WTC11 (cell line): Measurements from ENCODE around the gene GPR149. TPM values are rescaled to one million over a fixed set of nuclear protein-coding genes. Genes with fewer than 3 reads are reported as not detected.

ENCODE experiments used
- ATAC-seq: fragments of 200-7000 bp; cut with Tn5 transposase; 2 replicates; pipeline ENCODE4 v1.10.0; 2021; ENCODE audit warnings: mild to moderate bottlenecking, moderate library complexity
- CTCF ChIA-PET: fragments of 300-600 bp; sonication (Branson Sonifier 250); formaldehyde crosslinking; loops from one replicate; lab custom pipeline; 2021; ENCODE audit warnings: antibody characterized with exemption; lab: Charles Lee
- POLR2A ChIA-PET: fragments of 350-600 bp; sonication (Branson Sonifier 250); formaldehyde crosslinking; loops from one replicate; lab custom pipeline; 2021; ENCODE audit warnings: antibody characterized with exemption; lab: Charles Lee
- DNase-seq: peaks from one replicate; pipeline ENCODE4 v3.0.0; 2021; ENCODE audit warnings: low spot score
- H3K27ac Mint-ChIP-seq: 2 replicates; pipeline ENCODE4 v1.8.0; 2021; ENCODE audit warnings: mixed read lengths
- H3K27me3 Mint-ChIP-seq: 2 replicates; pipeline ENCODE4 v1.8.0; 2021; ENCODE audit warnings: low read depth, mild to moderate bottlenecking, moderate library complexity, mixed read lengths
- H3K36me3 Mint-ChIP-seq: 2 replicates; pipeline ENCODE4 v1.8.0; 2021; ENCODE audit warnings: mixed read lengths
- H3K4me1 Mint-ChIP-seq: 2 replicates; pipeline ENCODE4 v1.8.0; 2022; ENCODE audit warnings: mixed read lengths
- H3K4me3 Mint-ChIP-seq: 2 replicates; pipeline ENCODE4 v1.8.0; 2021; ENCODE audit warnings: mild to moderate bottlenecking, moderate library complexity, mixed read lengths
- H3K9me3 Mint-ChIP-seq: 2 replicates; pipeline ENCODE4 v1.8.0; 2021; ENCODE audit warnings: mixed read lengths
- CBFB ChIP-seq: sonication (generic); formaldehyde crosslinking; IDR thresholded peaks from 2 replicates; pipeline ENCODE4 v1.8.1; 2022; ENCODE audit warnings: mild to moderate bottlenecking, low read depth, missing genetic modification reagents
- CREB1 ChIP-seq: sonication (generic); formaldehyde crosslinking; IDR thresholded peaks from 2 replicates; pipeline ENCODE4 v1.8.0; 2023; ENCODE audit warnings: mild to moderate bottlenecking, missing genetic modification reagents
- ESRRA ChIP-seq: sonication (generic); formaldehyde crosslinking; IDR thresholded peaks from 2 replicates; pipeline ENCODE4 v1.8.1; 2022; ENCODE audit warnings: mild to moderate bottlenecking, missing genetic modification reagents, borderline replicate concordance
- FOXJ3 ChIP-seq: sonication (generic); formaldehyde crosslinking; IDR thresholded peaks from 2 replicates; pipeline ENCODE4 v1.9.0; 2021; ENCODE audit warnings: missing genetic modification reagents, mild to moderate bottlenecking, borderline replicate concordance
- FOXK1 ChIP-seq: sonication (generic); formaldehyde crosslinking; IDR thresholded peaks from 2 replicates; pipeline ENCODE4 v1.8.0; 2022; ENCODE audit warnings: mild to moderate bottlenecking, moderate library complexity, missing genetic modification reagents
- NR1H2 ChIP-seq: sonication (generic); formaldehyde crosslinking; IDR thresholded peaks from 2 replicates; pipeline ENCODE4 v1.9.0; 2021; ENCODE audit warnings: mild to moderate bottlenecking, moderate library complexity, missing genetic modification reagents
- OVOL2 ChIP-seq: fragments of 250-450 bp; sonication (Bioruptor Pico); IDR thresholded peaks from 2 replicates; pipeline ENCODE4 v1.9.0; 2021; ENCODE audit warnings: mild to moderate bottlenecking, borderline replicate concordance
- PRRX2 ChIP-seq: fragments of 250-450 bp; sonication (Bioruptor Pico); IDR thresholded peaks from 2 replicates; pipeline ENCODE4 v1.8.0; 2021; ENCODE audit warnings: mild to moderate bottlenecking
- RORB ChIP-seq: fragments of 250-450 bp; sonication (Bioruptor Pico); IDR thresholded peaks from 2 replicates; pipeline ENCODE4 v1.9.0; 2021; ENCODE audit warnings: mild to moderate bottlenecking
- SMAD4 ChIP-seq: sonication (generic); formaldehyde crosslinking; IDR thresholded peaks from 2 replicates; pipeline ENCODE4 v1.8.0; 2022; ENCODE audit warnings: mild to moderate bottlenecking, missing genetic modification reagents
- SOX15 ChIP-seq: fragments of 250-450 bp; sonication (Bioruptor Pico); IDR thresholded peaks from 2 replicates; pipeline ENCODE4 v1.9.0; 2021; ENCODE audit warnings: mild to moderate bottlenecking
- TEAD1 ChIP-seq: sonication (generic); formaldehyde crosslinking; IDR thresholded peaks from 2 replicates; pipeline ENCODE4 v1.8.0; 2022; ENCODE audit warnings: mild to moderate bottlenecking, missing genetic modification reagents
- TEAD4 ChIP-seq: sonication (generic); formaldehyde crosslinking; IDR thresholded peaks from 2 replicates; pipeline ENCODE4 v1.8.0; 2022; ENCODE audit warnings: mild to moderate bottlenecking, missing genetic modification reagents
- ZBTB21 ChIP-seq: sonication (generic); formaldehyde crosslinking; IDR thresholded peaks from 2 replicates; pipeline ENCODE4 v1.8.1; 2023; ENCODE audit warnings: mild to moderate bottlenecking, missing genetic modification reagents, borderline replicate concordance
- ZNF396 ChIP-seq: fragments of 250-450 bp; sonication (Bioruptor Pico); IDR thresholded peaks from 2 replicates; pipeline ENCODE4 v1.8.0; 2021; ENCODE audit warnings: mild to moderate bottlenecking, moderate library complexity, borderline replicate concordance
- ZNF416 ChIP-seq: fragments of 250-450 bp; sonication (Bioruptor Pico); IDR thresholded peaks from 2 replicates; pipeline ENCODE4 v1.9.0; 2021; ENCODE audit warnings: mild to moderate bottlenecking, inconsistent platforms
- ZNF423 ChIP-seq: fragments of 250-450 bp; sonication (Bioruptor Pico); IDR thresholded peaks from 2 replicates; pipeline ENCODE4 v2.1.2; 2022; ENCODE audit warnings: mild to moderate bottlenecking, moderate library complexity
- ZNF671 ChIP-seq: fragments of 250-450 bp; sonication (Bioruptor Pico); IDR thresholded peaks from 2 replicates; pipeline ENCODE4 v1.8.0; 2021; ENCODE audit warnings: mild to moderate bottlenecking
- total RNA-seq: library from RNA; stranded (reverse); gene quantifications from 3 replicates; pipeline ENCODE4 v1.2.3, GENCODE V29; 2021
- TF ChIP-seq, protein P1 (sequence below): sonication (generic); formaldehyde crosslinking; IDR thresholded peaks from 2 replicates; pipeline ENCODE4 v1.8.1; 2022; ENCODE audit warnings: mild to moderate bottlenecking, moderate library complexity, missing genetic modification reagents
- TF ChIP-seq, protein P2 (sequence below): sonication (generic); formaldehyde crosslinking; IDR thresholded peaks from 2 replicates; pipeline ENCODE4 v1.8.0; 2022; ENCODE audit warnings: mild to moderate bottlenecking, missing genetic modification reagents
- TF ChIP-seq, protein P3 (sequence below): sonication (generic); formaldehyde crosslinking; IDR thresholded peaks from 2 replicates; pipeline ENCODE4 v1.8.1; 2023; ENCODE audit warnings: mild to moderate bottlenecking, missing genetic modification reagents, moderate library complexity
- TF ChIP-seq, protein P4 (sequence below): sonication (generic); formaldehyde crosslinking; IDR thresholded peaks from 2 replicates; pipeline ENCODE4 v1.8.0; 2023; ENCODE audit warnings: missing genetic modification reagents
- TF ChIP-seq, protein P5 (sequence below): sonication (generic); formaldehyde crosslinking; IDR thresholded peaks from 2 replicates; pipeline ENCODE4 v1.8.1; 2023; ENCODE audit warnings: mild to moderate bottlenecking, missing genetic modification reagents, borderline replicate concordance
- TF ChIP-seq, protein P6 (sequence below): fragments of 250-450 bp; sonication (Bioruptor Pico); IDR thresholded peaks from 2 replicates; pipeline ENCODE4 v1.9.0; 2021; ENCODE audit warnings: mild to moderate bottlenecking
- TF ChIP-seq, protein P7 (sequence below): sonication (generic); formaldehyde crosslinking; IDR thresholded peaks from 2 replicates; pipeline ENCODE4 v1.8.1; 2023; ENCODE audit warnings: mild to moderate bottlenecking, missing genetic modification reagents, moderate library complexity

Gene GPR149
- total RNA-seq, 1 experiment from 2014 or later, result not detected

DNA sequence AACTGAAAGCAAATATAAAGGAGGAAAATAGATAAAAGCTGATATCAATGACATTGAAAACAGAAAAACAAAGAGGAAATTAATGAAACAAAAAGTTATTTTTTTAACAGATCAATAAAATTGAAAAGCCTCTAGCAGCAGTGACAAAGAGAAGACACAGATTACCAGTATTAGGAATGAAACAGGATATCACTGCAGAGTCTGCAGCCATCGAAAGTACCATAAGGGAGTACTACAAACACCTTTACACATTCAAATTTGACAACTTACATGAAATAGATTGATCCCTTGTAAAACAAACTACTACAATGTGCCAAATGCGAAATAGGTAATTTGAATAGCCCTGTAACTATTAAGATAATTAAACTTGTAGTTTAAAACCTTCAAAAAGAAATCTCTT, 80.8 kb downstream of the GPR149 start (continued):
- TF ChIP-seq, protein P1, sequence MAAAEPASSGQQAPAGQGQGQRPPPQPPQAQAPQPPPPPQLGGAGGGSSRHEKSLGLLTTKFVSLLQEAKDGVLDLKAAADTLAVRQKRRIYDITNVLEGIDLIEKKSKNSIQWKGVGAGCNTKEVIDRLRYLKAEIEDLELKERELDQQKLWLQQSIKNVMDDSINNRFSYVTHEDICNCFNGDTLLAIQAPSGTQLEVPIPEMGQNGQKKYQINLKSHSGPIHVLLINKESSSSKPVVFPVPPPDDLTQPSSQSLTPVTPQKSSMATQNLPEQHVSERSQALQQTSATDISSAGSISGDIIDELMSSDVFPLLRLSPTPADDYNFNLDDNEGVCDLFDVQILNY (CRISPR knock-in tag), result no peak
- TF ChIP-seq CREB1 (no peak), TEAD1 (CRISPR knock-in tag) (no peak), NR1H2 (no peak), ZNF416 (CRISPR knock-in tag) (no peak), ZNF396 (CRISPR knock-in tag) (no peak)
- TF ChIP-seq, protein P2, sequence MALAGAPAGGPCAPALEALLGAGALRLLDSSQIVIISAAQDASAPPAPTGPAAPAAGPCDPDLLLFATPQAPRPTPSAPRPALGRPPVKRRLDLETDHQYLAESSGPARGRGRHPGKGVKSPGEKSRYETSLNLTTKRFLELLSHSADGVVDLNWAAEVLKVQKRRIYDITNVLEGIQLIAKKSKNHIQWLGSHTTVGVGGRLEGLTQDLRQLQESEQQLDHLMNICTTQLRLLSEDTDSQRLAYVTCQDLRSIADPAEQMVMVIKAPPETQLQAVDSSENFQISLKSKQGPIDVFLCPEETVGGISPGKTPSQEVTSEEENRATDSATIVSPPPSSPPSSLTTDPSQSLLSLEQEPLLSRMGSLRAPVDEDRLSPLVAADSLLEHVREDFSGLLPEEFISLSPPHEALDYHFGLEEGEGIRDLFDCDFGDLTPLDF (CRISPR knock-in tag), result no peak
- TF ChIP-seq, protein P3, sequence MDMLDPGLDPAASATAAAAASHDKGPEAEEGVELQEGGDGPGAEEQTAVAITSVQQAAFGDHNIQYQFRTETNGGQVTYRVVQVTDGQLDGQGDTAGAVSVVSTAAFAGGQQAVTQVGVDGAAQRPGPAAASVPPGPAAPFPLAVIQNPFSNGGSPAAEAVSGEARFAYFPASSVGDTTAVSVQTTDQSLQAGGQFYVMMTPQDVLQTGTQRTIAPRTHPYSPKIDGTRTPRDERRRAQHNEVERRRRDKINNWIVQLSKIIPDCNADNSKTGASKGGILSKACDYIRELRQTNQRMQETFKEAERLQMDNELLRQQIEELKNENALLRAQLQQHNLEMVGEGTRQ (CRISPR knock-in tag), result no peak
- TF ChIP-seq, all 79 proteins: peak for 0

DNA sequence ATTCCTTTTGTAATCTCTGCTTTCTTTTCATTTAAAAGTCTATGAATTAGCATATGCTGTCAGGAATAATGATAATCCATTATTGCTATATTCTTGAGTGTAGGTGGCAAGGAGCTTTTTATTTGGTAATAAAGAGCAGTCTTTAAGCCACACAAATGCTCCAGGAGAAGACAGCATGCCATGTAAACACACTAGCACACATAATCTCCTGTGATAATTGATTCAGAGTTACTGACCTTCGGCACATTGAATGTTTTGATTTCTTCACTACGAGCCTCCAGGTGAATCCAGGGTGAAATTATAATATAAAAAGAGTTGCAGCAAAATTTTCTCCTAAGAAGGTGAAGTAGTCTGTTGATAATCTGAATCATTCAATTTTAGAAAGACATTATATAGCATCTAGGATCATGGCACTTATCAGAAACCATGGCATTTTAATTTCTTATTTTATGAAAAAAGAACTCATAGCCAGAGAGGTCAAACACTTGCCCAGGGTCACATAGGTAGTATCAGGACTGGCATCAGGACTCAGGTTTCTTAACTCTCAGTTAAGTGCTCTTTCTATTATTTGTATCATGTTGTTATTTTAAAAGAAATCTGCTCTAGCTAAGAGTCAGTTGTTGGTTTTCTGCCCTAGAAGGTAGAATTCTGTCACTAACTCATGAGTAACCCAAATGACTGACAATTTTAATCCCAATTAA, 84.4 kb downstream of the GPR149 start:
- H3K27me3 Mint-ChIP-seq, result no peaks in the 10 kb centered on the region
- CTCF ChIA-PET, result no interaction called here

More for the DNA sequence above, 84.4 kb downstream of the GPR149 start:
- POLR2A ChIA-PET, result no interaction called here
- no peaks in the 10 kb centered on the region for H3K9me3 Mint-ChIP-seq
- no peaks in the 10 kb centered on the region for H3K36me3 Mint-ChIP-seq
- peaks cover 6% of the 10 kb centered on the region for H3K4me1 Mint-ChIP-seq
- no peak for ATAC-seq
- DNase-seq, result no peak
- H3K4me3 Mint-ChIP-seq, result no peak overlapping the region
- H3K27ac Mint-ChIP-seq, result no peak overlapping the region
- no peak for TF ChIP-seq TEAD4 (CRISPR knock-in tag)
- TF ChIP-seq CREB1, result no peak
- TF ChIP-seq OVOL2 (CRISPR knock-in tag), result no peak
- TF ChIP-seq, protein P4, sequence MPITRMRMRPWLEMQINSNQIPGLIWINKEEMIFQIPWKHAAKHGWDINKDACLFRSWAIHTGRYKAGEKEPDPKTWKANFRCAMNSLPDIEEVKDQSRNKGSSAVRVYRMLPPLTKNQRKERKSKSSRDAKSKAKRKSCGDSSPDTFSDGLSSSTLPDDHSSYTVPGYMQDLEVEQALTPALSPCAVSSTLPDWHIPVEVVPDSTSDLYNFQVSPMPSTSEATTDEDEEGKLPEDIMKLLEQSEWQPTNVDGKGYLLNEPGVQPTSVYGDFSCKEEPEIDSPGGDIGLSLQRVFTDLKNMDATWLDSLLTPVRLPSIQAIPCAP (CRISPR knock-in tag), result no peak
- no peak for TF ChIP-seq ZBTB21
- TF ChIP-seq SOX15 (CRISPR knock-in tag), result no peak
- TF ChIP-seq, protein P5, sequence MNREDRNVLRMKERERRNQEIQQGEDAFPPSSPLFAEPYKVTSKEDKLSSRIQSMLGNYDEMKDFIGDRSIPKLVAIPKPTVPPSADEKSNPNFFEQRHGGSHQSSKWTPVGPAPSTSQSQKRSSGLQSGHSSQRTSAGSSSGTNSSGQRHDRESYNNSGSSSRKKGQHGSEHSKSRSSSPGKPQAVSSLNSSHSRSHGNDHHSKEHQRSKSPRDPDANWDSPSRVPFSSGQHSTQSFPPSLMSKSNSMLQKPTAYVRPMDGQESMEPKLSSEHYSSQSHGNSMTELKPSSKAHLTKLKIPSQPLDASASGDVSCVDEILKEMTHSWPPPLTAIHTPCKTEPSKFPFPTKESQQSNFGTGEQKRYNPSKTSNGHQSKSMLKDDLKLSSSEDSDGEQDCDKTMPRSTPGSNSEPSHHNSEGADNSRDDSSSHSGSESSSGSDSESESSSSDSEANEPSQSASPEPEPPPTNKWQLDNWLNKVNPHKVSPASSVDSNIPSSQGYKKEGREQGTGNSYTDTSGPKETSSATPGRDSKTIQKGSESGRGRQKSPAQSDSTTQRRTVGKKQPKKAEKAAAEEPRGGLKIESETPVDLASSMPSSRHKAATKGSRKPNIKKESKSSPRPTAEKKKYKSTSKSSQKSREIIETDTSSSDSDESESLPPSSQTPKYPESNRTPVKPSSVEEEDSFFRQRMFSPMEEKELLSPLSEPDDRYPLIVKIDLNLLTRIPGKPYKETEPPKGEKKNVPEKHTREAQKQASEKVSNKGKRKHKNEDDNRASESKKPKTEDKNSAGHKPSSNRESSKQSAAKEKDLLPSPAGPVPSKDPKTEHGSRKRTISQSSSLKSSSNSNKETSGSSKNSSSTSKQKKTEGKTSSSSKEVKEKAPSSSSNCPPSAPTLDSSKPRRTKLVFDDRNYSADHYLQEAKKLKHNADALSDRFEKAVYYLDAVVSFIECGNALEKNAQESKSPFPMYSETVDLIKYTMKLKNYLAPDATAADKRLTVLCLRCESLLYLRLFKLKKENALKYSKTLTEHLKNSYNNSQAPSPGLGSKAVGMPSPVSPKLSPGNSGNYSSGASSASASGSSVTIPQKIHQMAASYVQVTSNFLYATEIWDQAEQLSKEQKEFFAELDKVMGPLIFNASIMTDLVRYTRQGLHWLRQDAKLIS (CRISPR knock-in tag), result no peak
- TF ChIP-seq ESRRA (CRISPR knock-in tag), result no peak
- no peak for TF ChIP-seq FOXK1 (CRISPR knock-in tag)
- TF ChIP-seq PRRX2 (CRISPR knock-in tag), result no peak
- no peak for TF ChIP-seq ZNF671 (CRISPR knock-in tag)
- no peak for TF ChIP-seq CBFB (CRISPR knock-in tag)
- TF ChIP-seq FOXJ3 (CRISPR knock-in tag), result no peak
- TF ChIP-seq, protein P6, sequence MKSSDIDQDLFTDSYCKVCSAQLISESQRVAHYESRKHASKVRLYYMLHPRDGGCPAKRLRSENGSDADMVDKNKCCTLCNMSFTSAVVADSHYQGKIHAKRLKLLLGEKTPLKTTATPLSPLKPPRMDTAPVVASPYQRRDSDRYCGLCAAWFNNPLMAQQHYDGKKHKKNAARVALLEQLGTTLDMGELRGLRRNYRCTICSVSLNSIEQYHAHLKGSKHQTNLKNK, result no peak
- TF ChIP-seq, protein P7, sequence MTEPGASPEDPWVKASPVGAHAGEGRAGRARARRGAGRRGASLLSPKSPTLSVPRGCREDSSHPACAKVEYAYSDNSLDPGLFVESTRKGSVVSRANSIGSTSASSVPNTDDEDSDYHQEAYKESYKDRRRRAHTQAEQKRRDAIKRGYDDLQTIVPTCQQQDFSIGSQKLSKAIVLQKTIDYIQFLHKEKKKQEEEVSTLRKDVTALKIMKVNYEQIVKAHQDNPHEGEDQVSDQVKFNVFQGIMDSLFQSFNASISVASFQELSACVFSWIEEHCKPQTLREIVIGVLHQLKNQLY (CRISPR knock-in tag), result no peak
- no peak for TF ChIP-seq SMAD4 (CRISPR knock-in tag)
- no peak for TF ChIP-seq RORB (CRISPR knock-in tag)
- no peak for TF ChIP-seq ZNF423 (CRISPR knock-in tag)
